ENCODE results near the gene DLK1.

Gene DLK1

DNA sequence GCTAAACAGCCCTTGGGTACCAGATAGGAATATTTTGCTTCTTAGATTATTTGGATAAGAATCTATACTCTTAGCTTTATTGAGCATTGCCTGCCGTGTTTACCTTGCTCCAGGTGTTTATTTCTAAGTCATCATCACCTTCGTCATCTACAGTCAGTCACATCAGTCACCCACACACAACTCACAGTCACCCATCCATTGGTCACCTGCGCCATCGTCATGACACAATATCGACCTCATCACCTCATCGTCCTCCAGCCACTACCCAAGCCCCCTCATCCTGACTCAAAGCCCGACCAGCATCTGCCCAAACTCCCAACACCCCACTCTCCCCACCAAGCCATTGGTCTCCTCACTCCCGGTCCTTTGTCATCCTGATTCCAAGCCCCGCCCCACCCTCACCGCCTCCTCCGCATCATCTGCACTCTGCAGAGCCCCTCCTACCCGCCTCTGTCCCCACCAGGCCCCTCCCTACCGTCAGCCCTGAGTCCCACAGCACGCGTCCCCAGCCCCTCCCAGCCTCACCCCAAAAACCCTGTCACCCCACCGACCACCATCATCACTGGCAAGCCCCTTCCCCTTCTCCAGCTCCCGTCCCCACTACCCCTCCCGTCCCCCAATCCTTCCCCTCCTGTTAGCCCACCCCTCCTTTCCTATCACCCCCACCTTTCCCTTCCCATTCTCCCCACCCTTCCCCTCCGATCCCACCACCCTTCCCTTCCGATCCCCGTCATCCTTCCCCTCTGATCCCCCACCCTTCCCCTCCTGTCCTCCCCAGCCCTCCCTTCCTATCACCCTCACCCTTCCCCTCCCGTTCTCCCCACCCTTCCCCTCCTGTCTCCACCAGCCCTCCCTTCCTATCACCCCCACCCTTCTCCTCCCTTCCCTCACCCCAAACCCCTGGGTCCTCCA is 9.8 kb downstream of the DLK1 start:
- FAIRE-seq: no peak

DNA sequence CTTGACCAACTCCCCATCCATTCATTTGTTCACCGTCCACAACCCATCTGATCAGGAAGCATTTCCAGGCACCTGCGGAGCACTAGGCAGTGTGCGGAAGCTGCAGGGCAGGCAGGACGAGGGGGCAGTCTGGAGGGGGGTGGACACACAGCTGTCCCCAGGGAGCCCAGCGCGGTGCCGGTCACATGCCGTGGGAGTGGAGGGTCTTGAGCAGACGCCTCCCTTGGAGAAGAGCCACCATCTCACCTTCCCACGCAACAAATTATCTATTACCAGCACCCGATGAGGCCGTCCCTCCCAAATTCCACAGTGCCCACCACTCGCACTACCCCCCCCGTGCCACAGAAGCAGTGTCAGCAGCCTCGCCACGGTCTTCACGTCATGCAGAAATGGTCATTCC is 10.8 kb downstream of the DLK1 start:
- FAIRE-seq: no peak

DNA sequence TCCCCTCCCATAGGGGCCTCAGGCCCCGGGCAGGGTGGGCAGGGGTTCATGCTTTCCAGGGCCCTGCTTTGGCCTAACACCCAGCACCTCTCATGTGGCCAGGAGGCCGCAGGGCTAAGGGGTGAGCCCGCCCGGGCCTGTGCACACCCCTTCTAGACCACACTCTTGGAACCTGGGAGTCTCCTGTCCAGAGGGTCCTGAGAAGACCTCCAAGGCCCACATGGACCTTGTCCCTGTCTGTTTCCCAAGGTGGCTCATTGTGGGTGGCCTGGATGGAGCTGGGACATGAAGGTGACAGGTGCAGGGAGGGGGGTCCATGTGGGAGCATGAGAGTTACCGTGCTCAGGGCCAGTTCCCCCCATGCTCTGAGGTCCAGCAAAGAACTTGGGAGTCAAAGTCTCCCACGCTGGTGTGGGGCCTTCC is 11.6 kb downstream of the DLK1 start:
- no peak for FAIRE-seq

DNA sequence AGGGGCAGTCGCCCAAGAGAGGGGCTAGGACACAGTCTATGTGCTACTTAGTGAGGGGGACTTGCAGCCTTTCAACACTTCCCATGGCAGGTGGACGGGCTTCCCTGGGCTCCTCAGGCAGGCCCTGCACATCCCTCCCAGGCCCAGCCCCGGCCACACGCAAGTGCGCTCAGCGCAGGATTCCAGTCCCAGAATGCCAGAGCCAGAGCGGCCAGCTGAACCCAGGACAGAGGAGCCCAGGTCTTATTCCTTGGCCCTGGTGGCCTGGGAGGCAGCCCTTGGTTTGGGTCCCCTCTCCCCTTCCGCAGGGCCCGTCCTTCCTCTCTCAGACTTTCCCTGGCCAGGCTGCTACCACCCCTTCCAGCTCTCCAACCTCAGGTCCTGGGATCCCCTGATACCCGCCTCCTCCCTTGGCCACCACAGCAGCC is 12.0 kb downstream of the DLK1 start:
- FAIRE-seq: no peak

DNA sequence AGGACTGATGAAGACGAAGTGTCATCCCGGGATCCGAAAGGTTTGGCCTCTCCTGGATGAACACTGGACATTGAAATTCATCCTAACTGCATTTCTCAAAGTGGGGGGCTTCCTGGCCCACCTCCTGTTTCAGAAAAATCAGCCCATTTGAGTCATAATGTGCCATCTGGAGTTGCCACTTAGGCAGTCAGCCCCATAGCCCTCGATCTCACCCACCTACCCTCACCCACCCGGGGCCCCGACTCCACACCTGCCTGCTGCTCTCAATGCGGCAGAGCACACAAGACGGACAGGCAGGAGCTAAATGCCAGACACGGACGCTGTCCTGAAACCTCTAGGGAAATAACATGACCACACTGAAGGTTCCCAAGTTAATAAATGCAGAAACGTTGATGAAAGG is 12.6 kb downstream of the DLK1 start:
- FAIRE-seq: no peak

DNA sequence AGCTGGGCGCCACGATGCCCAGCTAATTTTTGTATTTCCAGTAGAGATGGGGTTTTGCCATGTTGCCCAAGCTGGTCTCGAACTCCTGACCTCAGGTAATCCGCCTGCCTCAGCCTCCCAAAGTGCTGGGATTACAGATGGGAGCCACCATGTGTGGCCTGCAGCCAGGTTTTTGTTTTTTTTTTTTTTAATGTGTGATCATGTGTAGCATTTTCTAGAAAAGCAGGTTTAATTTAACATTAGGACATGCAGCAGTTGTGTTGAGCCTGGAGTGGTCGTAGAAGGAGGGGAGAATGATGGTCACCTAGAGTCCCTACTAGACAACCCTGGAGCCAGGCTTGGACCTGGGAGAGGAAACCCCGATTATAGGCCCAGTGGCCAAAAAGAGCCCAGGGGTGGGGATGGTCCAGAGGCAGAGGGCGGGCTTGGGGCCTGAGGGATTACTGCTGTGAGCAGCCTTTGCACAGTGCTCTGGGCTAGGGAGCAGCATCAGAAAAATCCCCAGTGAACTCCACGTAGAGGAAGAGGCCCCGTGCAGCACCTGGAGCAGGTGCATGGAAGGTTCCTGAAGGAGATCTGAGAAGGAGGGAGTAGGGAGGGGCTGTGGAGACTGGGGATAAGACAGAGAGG is 13.6 kb downstream of the DLK1 start:
- FAIRE-seq: no peak

DNA sequence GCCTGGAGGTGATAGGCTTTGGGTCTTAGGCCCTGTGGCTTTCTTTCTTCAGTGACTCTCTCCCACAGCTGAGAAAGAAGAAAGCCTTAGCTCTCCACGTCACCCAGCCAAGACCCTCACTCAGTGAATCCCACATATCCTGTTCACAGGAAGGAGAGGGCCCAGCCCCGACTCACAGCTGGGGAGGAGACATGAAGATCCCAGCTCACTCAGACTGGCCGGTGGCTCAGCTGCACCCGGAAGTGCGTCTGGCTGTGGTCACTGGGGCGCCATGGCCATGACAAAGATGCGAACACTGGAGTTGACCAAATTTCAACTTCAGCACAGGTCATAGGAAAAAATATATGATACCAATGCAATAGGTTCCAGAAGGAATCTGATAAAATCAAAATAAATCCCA is 14.2 kb downstream of the DLK1 start:
- no peak for FAIRE-seq

DNA sequence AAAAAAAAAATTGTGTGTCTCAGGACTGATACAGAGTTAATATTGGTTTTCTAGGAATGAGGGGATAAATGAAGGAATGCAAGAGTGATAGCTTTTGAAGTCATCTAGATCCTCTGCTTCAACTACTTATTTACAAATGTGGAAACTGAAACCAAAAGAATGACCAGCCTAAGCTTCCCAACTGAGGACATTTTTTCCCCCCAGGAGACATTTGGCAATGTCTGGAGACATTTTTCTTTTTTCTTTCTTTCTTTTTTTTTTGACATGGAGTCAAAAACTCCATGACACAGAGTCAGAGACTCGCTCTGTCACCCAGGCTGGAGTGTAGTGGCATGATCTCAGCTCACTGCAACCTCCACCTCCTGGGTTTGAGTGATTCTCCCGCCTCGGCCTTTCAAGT is 15.3 kb downstream of the DLK1 start:
- FAIRE-seq: no peak

DNA sequence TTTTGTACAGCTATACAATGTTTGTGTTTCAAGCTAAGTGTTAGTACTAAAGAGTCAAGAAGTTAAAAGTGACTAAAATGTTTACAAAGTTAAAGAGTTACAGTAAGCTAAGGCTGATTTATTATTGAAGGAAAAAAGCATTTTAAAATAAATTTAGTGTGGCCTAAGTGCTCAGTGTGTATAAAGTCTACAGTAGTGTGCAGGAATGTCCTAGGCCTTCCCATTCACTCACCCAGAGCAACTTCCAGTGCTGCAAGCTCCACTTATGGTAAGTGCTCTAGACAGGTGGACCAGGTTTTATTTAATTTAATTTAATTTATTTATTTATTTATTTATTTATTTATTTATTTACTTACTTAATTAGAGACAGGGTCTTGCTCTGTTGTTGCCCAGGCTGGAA is 19.6 kb downstream of the DLK1 start:
- FAIRE-seq: no peak

DNA sequence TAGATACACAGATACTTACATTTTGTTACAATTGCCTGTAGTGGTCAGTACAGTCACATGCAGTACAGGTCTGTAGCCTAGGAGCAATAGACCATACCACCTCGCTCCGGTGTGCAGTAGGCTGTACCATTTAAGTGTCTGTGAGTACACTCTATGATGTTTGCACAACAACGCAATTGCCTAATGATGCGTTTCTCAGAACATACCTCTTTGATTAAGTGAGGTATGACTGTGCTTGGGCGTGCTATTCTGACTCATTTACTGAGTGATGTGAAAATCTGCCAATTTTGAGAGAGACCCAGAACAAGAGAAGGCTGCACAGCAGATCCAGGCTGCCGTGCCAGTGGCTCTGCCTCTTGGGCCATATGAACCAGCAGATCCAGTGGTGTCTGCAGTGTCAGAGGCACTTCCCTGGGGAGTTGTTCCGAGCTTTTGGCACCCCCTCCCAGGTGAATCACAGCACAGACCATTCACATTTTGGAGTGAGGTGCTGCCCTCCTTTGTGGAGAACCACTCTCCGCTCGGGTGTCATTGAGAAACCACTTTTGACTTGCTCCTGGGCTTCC is 20.4 kb downstream of the DLK1 start:
- FAIRE-seq: no peak

DNA sequence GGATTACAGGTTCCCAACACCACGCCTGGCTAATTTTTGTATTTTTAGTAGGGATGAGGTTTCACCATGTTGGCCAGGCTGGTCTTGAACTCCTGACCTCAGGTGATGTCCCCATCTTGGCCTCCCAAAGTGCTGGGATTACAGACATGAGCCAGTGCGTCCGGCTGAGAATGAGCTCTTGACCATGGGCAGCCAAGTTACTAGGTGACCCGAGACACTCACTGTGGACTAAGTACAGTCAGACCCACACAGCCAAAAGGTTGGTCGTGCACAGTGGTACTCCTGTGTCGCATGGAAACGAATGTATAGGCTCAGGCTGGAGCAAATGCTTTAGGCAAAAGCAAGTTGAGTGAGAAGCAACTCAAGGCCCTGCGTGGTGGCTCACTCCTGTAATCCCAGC is 21.0 kb downstream of the DLK1 start:
- no peak for FAIRE-seq

DNA sequence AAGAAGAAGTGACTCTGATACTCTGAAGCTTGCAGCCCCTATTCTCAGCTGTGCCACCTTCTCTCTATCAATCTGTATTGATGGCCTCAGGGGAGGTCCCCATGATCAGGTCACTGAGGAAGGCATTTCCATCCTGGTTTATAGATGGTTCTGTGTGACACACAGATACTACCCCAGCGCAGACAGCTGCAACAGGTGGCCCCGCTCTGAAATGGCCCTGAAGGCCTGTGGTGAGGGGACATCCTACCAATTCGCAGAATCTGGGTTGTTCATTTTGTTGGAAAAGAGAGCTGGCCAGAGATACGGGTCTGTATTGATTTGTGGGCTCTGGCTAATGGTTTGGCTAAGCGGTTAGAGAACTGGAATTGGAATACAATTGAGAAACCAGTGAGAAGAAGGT is 21.7 kb downstream of the DLK1 start:
- FAIRE-seq: no peak

DNA sequence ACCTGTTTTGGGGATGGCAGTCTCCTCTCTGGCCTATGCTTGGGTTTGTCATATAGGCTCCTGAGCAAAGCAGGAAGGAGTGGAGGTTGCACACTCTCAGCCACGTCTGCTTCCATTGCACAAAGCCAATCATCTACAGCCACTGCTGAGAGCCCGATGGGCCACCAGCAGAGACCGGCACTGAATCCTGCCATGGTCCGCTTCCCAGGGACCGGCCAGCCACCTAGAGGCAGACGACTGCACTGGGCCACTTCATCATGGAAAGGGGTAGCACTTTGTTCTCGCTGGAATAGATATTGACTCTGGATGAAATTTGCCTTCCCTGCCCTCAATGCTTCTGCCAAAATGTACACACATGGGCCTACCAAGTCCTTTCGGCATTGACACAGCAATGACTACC is 22.3 kb downstream of the DLK1 start:
- no peak for FAIRE-seq

DNA sequence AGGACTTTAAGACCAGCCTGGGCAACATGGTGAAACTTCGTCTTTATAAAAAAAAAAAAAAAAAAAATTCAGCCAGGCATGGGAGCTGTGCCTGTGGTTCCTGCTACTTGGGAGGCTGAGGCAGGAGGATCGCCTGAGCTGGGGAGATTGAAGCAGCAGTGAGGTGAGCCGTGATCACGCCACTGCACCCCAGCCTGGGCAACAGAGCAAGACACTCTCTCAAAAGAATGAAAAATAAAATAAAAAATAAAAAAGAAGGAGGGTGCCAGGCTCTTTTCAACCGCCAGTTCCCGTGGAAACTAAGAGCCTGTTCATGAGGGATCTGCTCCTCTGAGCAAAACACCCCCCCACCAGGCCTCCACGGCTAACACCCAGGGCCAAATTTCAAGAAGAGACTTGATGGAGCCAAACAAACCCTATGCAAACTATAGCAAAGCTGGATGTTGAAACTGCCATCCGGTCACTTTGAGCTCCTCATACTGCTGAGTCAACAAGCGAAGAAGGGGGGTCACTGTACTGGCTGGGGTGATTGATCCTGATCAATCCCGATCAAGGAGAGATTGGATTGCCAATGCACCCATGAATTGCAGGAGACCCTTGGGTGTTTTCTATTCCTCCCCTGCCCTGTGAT is 23.4 kb downstream of the DLK1 start:
- no peak for FAIRE-seq

DNA sequence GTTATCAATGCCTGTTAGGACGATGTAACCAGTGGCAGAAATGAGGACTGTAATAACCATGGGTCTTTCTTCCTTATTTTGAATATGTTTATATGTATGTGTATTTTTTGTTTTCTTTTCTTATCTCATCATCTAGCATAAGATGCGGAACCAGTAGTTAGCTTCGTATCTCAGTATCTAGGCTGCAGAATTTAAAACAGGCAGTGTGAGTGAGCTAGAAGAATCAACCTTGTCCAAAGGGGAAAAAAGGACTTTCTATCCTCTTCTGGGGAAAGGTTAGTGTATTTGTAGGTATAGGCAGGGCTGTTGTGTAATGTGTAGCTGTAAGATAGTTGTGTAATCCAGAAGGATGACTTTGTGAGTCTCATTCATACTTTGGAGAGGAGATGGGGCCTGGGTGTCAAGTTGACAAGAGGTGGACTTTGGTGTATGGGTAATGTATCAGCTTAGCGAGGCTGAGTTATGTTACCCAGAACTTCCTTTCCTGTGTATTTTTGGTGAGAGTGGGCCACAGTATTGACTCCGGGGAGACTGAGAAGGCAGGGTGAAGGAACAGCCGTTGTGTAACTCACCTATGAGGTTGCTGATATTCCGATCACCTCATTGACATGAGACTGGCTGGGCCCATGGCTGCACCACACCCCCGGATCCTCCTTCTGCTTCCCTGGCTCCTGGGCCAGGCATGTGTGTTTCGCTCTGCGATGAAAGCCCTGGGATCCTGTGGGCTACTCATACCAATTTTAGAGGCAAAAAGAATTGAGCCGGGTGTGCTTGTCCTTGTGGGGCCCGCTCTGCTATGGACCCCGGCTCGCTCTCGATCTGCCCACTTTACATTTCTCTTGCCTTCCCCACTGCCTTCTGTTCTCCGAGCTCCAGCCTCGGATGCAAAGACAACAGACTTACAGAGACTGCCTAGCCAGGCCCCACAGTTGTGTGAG is 24.3 kb downstream of the DLK1 start:
- no peak for FAIRE-seq

DNA sequence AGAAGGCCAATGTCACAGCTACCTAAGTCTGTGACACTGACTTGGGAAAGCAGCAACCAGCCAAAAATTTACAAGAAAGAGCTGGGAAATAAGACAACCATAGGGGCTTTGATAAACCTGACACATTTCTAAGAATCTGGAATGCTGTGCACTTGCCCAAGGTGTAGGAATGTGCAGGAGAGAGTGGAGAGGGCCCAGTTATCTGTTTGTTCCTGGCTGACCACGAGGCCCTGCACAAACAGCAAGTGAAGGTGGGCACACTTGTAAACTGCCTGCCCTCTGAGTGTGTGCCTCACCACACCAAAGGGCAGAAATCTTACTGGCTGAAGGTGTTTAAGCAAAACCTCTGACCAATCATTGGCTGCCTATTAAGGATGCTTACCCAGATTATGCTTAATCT is 27.3 kb downstream of the DLK1 start:
- FAIRE-seq: no peak

DNA sequence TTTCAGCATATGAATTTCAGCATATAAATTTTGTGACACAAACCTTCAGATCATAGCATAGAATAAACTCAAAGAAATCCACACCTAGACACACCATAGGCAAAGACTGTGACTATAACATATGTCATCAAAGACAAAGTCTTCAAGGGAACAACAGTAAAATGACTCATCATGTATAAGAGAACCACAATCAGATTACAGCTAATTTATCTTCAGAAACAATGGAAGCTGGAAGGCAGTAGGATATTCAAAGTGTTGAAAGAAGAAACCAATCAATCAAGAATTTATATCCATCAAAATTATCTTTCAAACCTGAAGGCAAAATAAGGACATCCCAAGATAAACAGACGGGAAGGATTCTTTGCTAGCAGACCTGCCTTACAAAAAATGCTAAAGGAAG is 29.0 kb downstream of the DLK1 start:
- FAIRE-seq: no peak

DNA sequence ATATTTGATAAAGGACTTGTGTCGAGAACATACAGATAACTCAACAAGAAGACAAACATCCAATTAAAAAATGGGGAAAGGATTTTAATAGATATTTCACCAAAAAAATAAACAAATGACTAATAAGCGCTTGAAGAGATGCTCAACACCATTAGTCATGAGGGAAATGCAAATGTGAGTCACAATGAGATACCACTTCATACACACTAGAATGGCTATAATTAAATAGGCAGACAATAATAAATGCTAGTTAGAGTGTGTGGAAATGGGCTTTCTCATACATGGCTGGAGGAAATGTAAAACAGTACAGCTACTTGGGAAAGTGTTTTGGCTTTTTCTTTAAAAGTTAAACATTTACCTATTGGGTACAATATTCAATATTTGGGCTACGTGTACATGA is 34.8 kb downstream of the DLK1 start:
- no peak for FAIRE-seq

DNA sequence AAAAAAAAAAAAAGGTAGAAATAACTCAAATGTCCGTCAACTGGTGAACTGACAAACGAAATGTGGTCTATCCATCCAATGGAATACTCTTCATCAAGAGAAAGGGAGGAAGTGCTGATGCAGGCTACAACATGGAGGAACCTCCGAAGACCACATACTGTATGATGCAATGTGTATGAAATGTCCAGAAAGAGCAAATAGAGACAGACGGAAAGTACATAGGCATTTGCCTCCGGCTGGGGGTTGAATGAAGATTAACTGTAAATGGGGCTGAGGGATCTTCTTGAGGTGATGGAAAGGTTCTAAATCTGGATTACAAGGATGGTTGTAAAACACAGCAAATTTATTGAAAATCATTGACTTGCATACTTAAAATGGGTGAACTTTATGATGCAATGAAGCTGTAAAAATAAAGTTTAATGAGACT is 35.4 kb downstream of the DLK1 start:
- no peak for FAIRE-seq

DNA sequence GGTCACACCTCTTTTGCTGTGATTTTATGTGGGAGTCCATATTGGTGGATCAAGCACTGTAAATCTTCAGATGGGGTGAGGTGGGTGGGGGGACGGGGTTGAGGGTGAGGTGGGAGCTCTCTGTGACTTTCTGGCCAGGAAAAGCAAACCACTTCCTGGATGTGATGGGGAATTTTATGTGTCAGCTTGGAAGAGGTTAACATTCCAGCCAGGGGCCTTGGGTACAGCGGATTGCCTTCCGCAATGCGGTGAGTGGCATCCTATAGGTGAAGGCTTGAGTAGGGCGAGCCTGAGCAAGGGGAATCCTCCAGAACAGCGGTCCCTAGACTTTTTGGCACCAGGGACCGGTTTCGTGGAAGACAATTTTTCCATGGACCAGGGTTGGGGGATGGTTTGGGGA is 36.2 kb downstream of the DLK1 start:
- FAIRE-seq: no peak

DNA sequence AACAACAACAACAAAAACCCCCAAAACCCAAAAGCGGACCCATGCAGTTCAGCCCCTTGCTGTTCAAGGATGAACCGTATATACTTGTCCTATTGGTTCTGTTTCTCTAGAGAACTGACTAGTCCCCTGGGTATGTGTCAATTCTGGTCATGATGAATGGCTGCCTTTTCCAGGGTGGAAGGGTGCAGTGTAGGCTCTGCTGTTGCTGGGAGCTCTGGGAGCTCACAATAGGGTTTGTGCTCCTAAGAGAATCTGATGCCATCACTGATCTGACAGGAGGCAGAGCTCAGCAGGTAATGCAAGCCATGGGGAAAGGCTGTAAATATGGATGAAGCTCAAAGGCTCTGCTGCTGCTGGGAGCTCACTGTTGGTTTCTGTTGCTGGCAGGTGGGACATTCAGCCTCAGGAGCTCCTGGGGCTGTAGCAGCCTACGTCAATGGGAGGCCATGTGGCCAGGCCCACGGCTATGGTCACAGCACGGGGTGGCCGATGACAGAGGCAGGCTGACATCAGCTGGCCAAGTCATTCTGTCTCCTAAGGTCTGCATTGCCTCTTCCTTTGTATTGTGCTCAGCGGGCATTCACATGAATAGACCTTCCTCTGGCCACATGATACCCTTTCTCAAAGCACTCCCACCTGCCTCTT is 37.9 kb downstream of the DLK1 start:
- FAIRE-seq: no peak

DNA sequence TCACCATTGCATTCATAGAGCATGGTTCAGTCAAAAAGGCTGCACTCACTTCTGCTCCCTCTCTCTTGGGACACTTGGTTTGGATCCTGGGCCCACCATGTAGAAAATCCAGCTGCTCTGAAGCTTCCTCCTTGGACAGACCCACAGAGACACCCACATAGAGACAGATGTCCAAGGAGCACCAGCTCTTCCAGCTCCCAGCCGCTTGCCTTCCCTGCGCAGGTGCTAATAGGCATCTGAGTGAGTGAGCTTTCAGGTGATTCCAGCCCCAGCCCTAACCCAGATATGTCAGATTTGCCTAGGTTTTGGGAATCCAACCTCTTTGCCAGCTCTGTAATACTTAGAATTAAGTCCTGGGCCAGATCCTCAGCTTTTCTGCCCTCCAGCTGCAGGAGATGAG is 38.6 kb downstream of the DLK1 start:
- FAIRE-seq: no peak
